HG02973 (cell line): ENCODE results near the gene NECAB3.

ENCODE experiments used
- ATAC-seq: cut with Tn5 transposase; IDR thresholded peaks from one replicate; pipeline ENCODE4 v1.9.1; 2021; ENCODE audit warnings: moderate library complexity; ENCODE audit not compliant: unreplicated experiment

NECAB3 gene

GRCh38 chr20:33666293-33667244 is 7.7 kb downstream of the NECAB3 start, which contains the start of gene ACTL10:
Gene ACTL10 (plus strand): TSS chr20:33666943. CDS start chr20:33667498, 555 bp downstream.
- ATAC-seq, result peak; percentile 52

GRCh38 chr20:33664762-33665144 is 9.5 kb downstream of the NECAB3 start:
- ATAC-seq, result no peak

- ATAC-seq, result no peak
These were observed 10.0 kb downstream of the NECAB3 start for GRCh38 chr20:33664085-33664761.

- ATAC-seq, result peak; percentile 38
These were observed 10.8 kb downstream of the NECAB3 start for GRCh38 chr20:33663161-33664084.

GRCh38 chr20:33662172-33662571 is 12.1 kb downstream of the NECAB3 start, which contains the start of gene C20orf144:
Gene C20orf144 (plus strand): TSS chr20:33662327. CDS start chr20:33662346, 19 bp downstream.
- ATAC-seq, result no peak

GRCh38 chr20:33660685-33661058 is 13.6 kb downstream of the NECAB3 start:
- no peak for ATAC-seq

- no peak for ATAC-seq
These were observed 14.1 kb downstream of the NECAB3 start for GRCh38 chr20:33660035-33660684.

GRCh38 chr20:33659341-33660034 is 14.7 kb downstream of the NECAB3 start:
- ATAC-seq, result no peak

GRCh38 chr20:33658929-33659328 is 15.3 kb downstream of the NECAB3 start:
- ATAC-seq, result no peak

GRCh38 chr20:33658510-33658909 is 15.7 kb downstream of the NECAB3 start:
- ATAC-seq, result no peak

GRCh38 chr20:33657704-33658095 is 16.5 kb downstream of the NECAB3 start:
- no peak for ATAC-seq

- ATAC-seq, result no peak
These were observed 17.2 kb downstream of the NECAB3 start for GRCh38 chr20:33656783-33657703.

GRCh38 chr20:33656010-33656782 is 18.0 kb downstream of the NECAB3 start:
- no peak for ATAC-seq

- ATAC-seq, result no peak
These were observed 19.1 kb downstream of the NECAB3 start for GRCh38 chr20:33655164-33655563.

- no peak for ATAC-seq
These were observed 19.5 kb downstream of the NECAB3 start for GRCh38 chr20:33654680-33655161.

- no peak for ATAC-seq
These were observed 20.2 kb downstream of the NECAB3 start for GRCh38 chr20:33653900-33654596.

GRCh38 chr20:33653218-33653899 is 20.9 kb downstream of the NECAB3 start:
- ATAC-seq, result no peak
